Lower leg skin (tissue), 4 donors: Measurements from ENCODE around the gene GNAS-AS1. TPM values are rescaled to one million over a fixed set of nuclear protein-coding genes. Genes with fewer than 3 reads are reported as not detected.
A peak's percentile ranks its signal among the peaks of the same experiment; 100 is the strongest.

ENCODE experiments used
- DNase-seq, 2 donors: peaks; one replicate each; pipeline ENCODE4 v3.0.0-alpha.2; 2019; ENCODE audit warnings: low spot score in 2 of 2
- H3K4me3 ChIP-seq: fragments of 200-600 bp; sonication (generic); 2 replicates; pipeline ENCODE4 v1.5.1; 2017; ENCODE audit warnings: mild to moderate bottlenecking, low read depth; ENCODE audit not compliant: poor library complexity, severe bottlenecking
- CTCF ChIP-seq, 3 donors: fragments of 450-650 bp; IDR thresholded peaks; one replicate each; pipeline ENCODE4 v1.5.1; 2016; ENCODE audit warnings: antibody characterized with exemption in 3 of 3, mild to moderate bottlenecking in 3 of 3, moderate library complexity in 2 of 3
- POLR2A ChIP-seq, 2 donors: fragments of 450-650 bp; IDR thresholded peaks; one replicate each; pipeline ENCODE4 v1.6.1; 2016 to 2017; ENCODE audit warnings: antibody characterized with exemption in 2 of 2, mild to moderate bottlenecking in 1 of 2, moderate library complexity in 1 of 2
- WGBS, 2 donors: methylation state at CpG; one replicate each; pipeline ENCODE4 v1.1.5; 2018; 5-methylcytosine and 5-hydroxymethylcytosine counted together
- intact Hi-C: fragments of 100-400 bp; cut with DNase I; formaldehyde crosslinking; loops from one replicate; pipeline ENCODE4 v1.15.0; 2023; ENCODE audit warnings: low total_unique reads
- total RNA-seq, 4 donors: library from RNA; depleted of rRNA; stranded (reverse); fragments of >200 nt; gene quantifications; one replicate each; pipeline ENCODE4 v1.1.0, GENCODE V29; 2016

The GNAS-AS1 gene
- total RNA-seq, 4 donors from 2014 or later = 0.39 TPM; not detected in 3

- whole genome bisulfite sequencing, 2 donors = 49 to 66% methylated on average over 30 to 35 of the region's 63 CpGs
- TF ChIP-seq POLR2A (IDR thresholded peaks at IDR 0.05) = no peak
- TF ChIP-seq CTCF (IDR thresholded peaks at IDR 0.05) = no peak
- DNase-seq = no peak
- H3K4me3 ChIP-seq = no peak overlapping the region
- intact Hi-C loops = loop anchor here (10.0 kb wide), 1 partner anchor 619 kb away; no protein-coding TSS in a partner anchor
Measured at GRCh38 chr20:58853976-58854637, 3.4 kb upstream of the GNAS-AS1 start.

- TF ChIP-seq CTCF (IDR thresholded peaks at IDR 0.05) (no peak), POLR2A (IDR thresholded peaks at IDR 0.05) (no peak)
- intact Hi-C loops = loop anchor here (10.0 kb wide), 1 partner anchor 619 kb away; no protein-coding TSS in a partner anchor
- no peak overlapping the region for H3K4me3 ChIP-seq
- 74 to 77% methylated on average over 5 to 6 of the region's 6 CpGs for WGBS, 2 donors
- DNase-seq = no peak
Measured at GRCh38 chr20:58853466-58853865, 2.8 kb upstream of the GNAS-AS1 start.

DNA sequence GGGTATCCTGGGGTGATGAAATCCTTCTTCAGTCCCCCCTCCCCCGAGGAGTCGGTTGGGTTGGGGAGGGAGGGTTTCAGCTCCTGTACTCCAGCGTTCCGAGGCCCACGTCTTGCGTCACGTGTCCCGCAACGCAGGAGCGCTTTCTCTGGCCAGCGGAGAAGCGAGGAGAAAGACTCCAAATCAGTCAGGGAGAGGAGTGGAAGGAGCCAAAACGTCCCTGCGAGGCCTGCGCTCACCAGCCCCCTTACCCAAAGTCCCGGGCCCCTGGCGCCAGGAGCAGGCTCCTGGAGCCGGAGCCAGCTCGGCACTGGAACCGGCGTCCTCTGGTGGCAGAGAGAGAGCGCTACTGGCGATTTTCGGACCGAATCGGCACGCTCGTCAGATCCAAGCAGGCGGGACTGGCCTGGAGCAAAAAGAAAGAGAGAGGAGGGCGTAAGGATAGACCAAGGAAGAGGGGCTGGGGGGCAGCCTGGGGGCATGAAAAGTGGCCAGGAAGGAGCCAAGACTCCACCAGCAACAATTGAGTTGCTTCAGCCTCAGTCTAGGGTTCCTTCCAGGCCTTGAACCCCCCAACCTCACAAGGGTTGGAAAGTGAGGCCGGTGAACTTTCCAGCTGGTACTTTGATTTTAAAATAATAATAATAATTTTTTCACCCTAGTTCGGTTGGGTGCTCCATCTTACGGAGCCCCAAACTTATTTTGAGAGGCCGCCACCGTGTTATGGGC is 2.0 kb upstream of the GNAS-AS1 start, which contains the start of gene GNAS:
Gene GNAS, plus strand, starts transcription at position 174 of the 729 bp plus-strand sequence.
- 35 to 44% methylated on average over 31 to 33 of the region's 35 CpGs for WGBS, 2 donors
- DNase-seq = no peak
- H3K4me3 ChIP-seq = peak within 1 kb of the TSS; percentile 6
- TF ChIP-seq CTCF (IDR thresholded peaks at IDR 0.05) = no peak
- no peak for TF ChIP-seq POLR2A (IDR thresholded peaks at IDR 0.05)
- intact Hi-C loops = loop anchor here (10.0 kb wide), 1 partner anchor 618 kb away; no protein-coding TSS in a partner anchor

DNA sequence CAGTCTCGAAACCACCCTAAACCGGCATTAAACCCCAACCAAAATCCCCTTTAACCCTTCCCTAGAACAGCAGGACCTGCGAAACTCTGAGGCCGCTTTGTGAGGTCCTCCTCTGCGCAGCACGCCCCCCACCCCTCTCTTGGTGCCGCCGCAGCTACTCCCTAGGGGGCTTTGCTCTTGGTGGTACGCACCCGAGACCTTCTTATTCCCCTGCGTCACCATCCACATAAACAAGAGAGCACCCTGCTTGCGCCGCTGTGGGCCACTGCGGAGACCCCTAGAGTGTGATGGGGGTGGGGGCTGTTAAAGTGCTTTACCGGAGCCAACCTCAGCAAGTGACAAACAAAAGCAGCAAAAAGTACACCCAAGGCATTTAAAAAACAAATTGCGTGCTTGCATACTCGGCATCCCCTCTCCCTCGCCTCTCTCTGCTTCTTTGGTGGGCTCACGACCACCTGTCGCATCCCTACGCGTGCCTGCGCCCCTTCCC is 1.3 kb upstream of the GNAS-AS1 start:
- DNase-seq = no peak
- H3K4me3 ChIP-seq = peak overlapping the region; percentile 6
- no peak for TF ChIP-seq POLR2A (IDR thresholded peaks at IDR 0.05)
- no peak for TF ChIP-seq CTCF (IDR thresholded peaks at IDR 0.05)
- intact Hi-C loops = loop anchor here (10.0 kb wide), 1 partner anchor 617 kb away; no protein-coding TSS in a partner anchor
- WGBS, 2 donors = 49 to 60% methylated on average over 21 to 23 of the region's 23 CpGs

DNA sequence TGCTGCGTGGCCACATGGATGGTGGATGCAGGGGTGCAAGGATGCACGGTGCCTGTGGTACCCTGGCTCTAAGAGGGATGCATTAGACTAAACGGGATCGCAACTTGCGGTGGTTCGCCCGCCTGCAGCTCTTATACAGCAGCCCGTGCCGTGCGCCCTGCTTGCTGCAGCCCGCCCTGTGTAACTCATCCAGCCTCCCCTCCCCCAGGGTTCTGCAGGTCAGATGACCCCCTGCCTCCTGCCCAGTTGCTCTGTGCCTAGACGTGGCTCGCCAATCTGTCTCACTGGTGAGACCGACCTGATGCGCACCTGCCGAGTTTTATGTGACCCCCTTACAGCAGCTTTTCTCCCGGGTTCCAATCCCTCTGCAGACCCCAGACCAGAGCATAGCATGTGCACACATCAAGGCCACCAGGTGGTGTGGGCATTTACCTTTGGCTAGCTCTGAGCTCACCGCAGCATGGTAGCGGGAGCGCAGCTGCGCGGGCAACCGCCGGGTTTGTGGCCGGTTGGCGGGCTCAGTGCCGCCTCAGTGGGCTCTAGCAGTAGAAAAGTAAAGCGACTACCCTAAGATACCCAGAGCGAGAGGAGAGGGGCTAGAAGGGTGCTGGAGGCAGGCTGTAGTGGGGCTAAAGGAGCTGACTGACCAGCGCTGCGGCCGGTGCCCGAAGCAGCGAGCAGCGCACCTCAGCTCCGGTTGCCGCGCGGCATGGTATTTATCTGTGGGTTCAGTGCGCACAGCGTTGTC is 693 bp upstream of the GNAS-AS1 start:
- intact Hi-C loops = loop anchor here (10.0 kb wide), 1 partner anchor 617 kb away; no protein-coding TSS in a partner anchor
- H3K4me3 ChIP-seq = no peak overlapping the region
- TF ChIP-seq POLR2A (IDR thresholded peaks at IDR 0.05) (no peak), CTCF (IDR thresholded peaks at IDR 0.05) (no peak)
- 63 to 65% methylated on average over 41 of the region's 41 CpGs for WGBS, 2 donors
- no peak for DNase-seq
